Tongue (tissue), 2 donors: ENCODE data around the gene GPC6. TPM values are rescaled to one million over a fixed set of nuclear protein-coding genes. Genes with fewer than 3 reads are reported as not detected.
A peak's percentile ranks its signal among the peaks of the same experiment; 100 is the strongest.

Experiments used
- DNase-seq: peaks from one replicate; pipeline ENCODE4 v3.0.0-alpha.2; 2015
- total RNA-seq: library from RNA; depleted of rRNA; stranded (reverse); fragments of >200 nt; gene quantifications from one replicate; pipeline ENCODE4 v1.2.3, GENCODE V29; 2014

Gene GPC6
- total RNA-seq, 1 donor from 2014 or later: 27.0 TPM

DNA sequence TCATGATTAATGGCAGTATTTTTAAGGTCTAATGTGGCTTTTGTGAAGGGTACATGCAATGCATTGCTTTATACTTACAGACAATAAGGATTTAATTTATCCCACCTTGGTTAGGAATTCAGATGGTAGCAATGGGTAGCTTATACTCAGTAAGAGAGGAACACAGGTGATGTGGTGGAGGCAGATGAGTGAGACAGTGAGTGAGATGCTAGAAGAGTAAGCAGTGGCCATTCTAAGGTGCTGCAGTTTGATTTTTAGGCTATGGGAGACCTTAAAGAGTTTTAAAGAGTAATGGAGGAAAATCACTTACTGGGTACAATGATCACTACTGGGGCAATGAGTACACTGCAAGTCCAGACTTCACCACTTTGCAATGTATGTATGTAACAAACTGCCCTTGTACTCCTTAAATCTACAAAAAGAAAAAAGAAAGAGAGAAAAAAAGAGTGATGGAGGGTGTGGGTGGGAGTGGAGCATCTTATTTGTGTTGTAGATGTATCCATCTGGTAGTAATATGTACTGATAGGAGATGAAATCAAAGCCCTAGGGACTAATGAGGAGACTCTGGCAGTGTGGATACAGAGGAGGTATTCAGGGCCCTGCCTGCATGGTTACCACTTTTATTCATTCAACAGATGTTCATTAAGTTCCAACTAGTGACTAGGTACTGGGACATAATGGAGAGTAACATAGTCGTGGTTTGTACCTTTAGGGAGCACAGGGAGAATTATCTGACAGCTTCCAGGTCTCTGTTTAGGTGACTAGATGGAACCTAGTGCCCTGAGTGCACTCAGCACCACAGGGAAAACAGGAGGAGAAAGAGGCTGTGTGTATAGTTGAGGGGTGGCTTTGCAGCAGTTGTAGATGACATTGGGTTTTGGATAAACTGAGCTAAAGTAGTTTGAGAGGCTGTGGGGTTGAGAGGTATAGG lies 99.0 kb downstream of the GPC6 start:
- DNase-seq: no peak

DNA sequence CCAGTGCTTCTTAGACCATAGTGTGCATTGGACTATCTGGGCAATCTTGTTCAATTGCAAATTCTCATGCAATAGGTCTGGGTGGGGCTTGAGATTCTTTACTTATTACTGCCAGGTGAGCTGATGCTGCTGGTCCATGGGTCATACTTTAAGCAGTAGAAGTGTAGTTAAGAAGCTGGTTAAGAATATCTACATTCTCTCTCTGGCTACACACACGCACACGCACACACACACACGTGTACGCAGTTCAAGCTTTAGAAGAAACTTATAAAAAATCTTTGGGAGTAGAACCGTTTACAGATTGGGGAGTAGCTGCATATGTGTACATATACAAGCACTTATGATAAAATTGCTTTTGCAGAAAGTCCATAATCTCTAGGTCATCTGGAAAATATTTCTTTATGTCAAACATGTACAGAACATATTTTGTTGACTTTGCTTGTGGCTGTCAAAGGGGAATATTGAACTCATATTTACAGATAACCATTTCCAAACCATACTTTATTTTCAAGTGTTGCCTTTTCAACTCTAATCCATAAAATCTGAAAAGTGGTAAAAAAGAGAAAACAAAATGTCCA lies 99.7 kb downstream of the GPC6 start:
- no peak for DNase-seq

- DNase-seq: no peak
Measured at GRCh38 chr13:93328943-93329342, 102.3 kb downstream of the GPC6 start.

- DNase-seq: no peak
Measured at GRCh38 chr13:93336728-93337127, 110.1 kb downstream of the GPC6 start.

GRCh38 chr13:93338030-93338429 lies 111.4 kb downstream of the GPC6 start:
- no peak for DNase-seq

GRCh38 chr13:93338906-93339305 lies 112.3 kb downstream of the GPC6 start:
- no peak for DNase-seq

- DNase-seq: no peak
Measured at GRCh38 chr13:93339550-93339949, 112.9 kb downstream of the GPC6 start.

- no peak for DNase-seq
Measured at GRCh38 chr13:93341517-93341916, 114.9 kb downstream of the GPC6 start.

GRCh38 chr13:93343097-93343496 lies 116.5 kb downstream of the GPC6 start:
- DNase-seq: no peak

DNA sequence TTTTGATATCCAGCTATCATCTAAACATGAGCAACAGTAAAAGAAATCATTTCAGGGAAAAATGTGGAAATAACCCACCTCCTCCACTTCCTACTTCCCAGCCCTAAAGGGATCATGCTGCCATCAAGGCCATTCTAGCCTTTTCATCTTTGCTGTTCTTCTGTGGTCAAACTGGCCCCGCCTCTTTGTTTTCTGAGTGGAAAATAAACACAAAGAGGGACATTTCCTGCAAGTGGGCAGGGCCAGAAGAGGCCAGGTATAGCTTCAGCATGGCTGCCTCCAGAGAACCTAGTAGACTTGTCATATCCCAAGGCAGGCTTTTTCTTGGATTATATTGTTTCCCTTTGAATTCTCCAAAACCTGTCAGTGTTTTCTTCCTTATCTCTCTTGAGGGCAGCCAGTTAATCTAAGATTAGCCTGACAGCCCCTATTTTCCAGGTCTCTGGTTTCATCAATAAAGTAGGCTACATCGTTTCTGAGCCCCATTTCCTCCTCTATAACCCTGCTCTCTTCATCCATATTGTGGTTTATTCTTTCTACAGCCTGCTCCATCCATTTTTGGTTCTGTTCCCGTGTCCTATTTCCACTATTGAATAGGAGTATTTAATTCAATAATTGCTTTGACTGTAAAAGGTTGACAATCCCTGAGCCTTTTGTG lies 117.6 kb downstream of the GPC6 start:
- no peak for DNase-seq

- DNase-seq: no peak
Measured at GRCh38 chr13:93345024-93345423, 118.4 kb downstream of the GPC6 start.

DNA sequence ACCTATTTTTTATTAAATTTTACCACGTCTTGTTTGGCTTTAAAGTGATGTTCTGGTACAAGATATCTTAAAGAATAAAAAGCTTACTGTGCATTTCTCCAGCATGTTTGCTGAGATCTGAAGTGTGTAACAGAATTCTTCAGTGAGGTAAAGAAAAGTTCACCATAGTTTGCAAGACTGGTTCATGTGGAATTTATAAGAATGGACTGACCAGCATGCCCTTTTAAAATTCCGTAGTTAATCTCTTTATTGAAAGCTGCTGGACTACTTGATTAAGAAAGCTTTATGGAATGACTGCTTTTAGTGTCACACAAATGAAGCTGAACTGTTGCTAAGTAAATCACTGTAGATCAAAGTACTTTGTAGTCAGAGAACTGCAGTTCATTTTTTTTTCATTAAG lies 119.2 kb downstream of the GPC6 start:
- DNase-seq: no peak

- DNase-seq: no peak
Measured at GRCh38 chr13:93352616-93353015, 126.0 kb downstream of the GPC6 start.

DNA sequence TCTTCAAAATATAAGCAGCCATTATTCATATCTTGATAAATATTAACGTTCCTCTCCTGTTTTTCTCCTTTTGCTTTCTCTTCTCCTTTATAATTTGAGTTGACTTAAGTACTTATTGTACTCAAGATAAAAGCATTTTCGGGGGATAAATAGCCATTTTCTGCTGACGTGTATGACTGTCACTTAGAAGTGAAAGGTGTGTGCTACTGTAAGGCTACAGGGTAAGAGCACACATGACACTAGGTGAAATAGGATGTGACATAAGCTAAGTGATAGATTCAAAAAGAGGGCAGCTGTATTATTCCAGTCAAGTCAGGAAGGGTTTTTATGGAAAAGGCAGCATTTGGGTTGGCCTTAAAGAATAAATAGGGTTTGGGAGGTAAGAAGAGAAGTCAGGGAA lies 128.5 kb downstream of the GPC6 start:
- DNase-seq: no peak

- DNase-seq: no peak
Measured at GRCh38 chr13:93356469-93356868, 129.9 kb downstream of the GPC6 start.

GRCh38 chr13:93360021-93360420 lies 133.4 kb downstream of the GPC6 start:
- no peak for DNase-seq

- DNase-seq: no peak
Measured at GRCh38 chr13:93361703-93362102, 135.1 kb downstream of the GPC6 start.

DNA sequence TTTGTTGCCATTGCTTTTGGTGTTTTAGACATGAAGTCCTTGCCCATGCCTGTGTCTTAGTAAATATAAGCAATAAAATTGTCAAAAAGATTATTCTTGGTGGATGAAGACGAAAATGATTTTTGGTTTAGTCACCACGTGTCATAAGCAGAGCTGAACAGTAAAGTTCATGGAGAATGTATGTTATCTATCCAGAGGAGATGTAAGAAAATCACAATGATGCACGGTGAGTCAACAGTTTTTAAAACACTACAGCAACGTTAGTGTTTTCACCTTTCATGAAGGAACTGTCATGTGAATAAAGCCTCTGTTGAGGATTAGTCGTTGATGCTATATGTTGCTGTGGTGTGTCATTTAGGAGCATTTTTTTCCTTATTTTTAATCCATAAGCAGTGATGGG lies 137.6 kb downstream of the GPC6 start:
- no peak for DNase-seq

- DNase-seq: no peak
Measured at GRCh38 chr13:93368296-93368695, 141.7 kb downstream of the GPC6 start.

- no peak for DNase-seq
Measured at GRCh38 chr13:93368718-93369117, 142.1 kb downstream of the GPC6 start.

- peak; percentile 11 for DNase-seq
Measured at GRCh38 chr13:93372856-93373255, 146.2 kb downstream of the GPC6 start.

DNA sequence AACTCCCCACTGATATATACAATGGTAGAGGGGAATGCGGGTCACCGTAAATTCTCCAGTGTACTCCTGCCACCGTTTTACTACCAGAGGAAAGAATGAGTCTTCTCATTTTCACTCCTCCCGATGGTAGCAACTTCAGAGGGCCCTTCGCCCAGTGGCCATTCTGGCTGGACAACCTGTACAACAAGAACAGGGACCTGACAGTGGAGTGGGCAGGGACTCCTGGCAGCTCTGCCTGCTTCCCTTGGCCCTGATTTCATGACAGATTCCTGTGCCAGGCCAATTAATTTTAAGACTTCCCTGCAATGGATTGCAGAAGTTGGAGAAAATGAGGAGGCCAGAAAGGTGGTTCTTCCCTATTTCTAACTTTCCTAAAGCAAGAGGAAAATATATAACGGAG lies 148.9 kb downstream of the GPC6 start:
- DNase-seq: no peak

DNA sequence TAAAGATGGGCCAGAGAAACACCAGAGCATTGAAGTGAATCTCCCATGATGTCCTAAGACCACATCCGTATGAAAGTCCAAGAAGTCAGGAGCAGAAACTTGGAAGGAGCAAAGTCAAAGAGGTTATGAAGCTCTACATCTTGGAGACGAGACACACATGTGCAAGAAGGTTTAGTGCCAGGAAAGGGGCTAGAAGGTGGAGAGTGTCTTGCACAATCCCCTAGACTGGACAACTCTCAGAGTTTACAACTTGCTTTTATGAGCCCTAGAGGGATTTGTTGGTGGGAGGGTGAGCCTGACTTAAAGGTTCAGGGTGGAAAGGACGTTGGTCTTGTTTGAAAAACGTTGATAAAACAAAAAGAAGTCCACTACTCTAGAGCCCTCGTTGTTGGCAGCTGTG lies 150.6 kb downstream of the GPC6 start:
- DNase-seq: no peak
